ENCODE data around the gene CLBA1. TPM values are rescaled to one million over a fixed set of nuclear protein-coding genes. Genes with fewer than 3 reads are reported as not detected.

The CLBA1 gene
- total RNA-seq, 1 donor from 2014 or later, result 3.9 TPM

DNA sequence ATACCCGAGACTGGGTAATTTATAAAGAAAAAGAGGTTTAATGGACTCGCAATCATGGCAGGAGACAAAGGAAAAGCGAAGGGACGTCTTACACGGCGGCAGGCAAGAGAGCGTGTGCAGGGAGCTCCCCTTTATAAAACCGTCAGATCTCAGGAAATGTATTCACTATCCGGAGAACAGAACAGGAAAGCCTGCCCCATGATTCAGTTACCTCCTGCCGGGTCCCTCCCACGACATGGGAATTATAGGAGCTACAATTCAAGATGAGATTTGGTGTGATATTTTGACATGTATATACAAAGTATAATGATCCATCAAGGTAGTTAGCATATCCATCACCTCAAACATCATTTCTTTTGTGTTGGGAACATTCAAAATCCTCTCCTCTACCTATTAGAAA, 37.6 kb downstream of the CLBA1 start:
- H3K9me3 Mint-ChIP-seq, result no peaks in the 10 kb centered on the region
- H3K27ac Mint-ChIP-seq, result no peak overlapping the region
- TF ChIP-seq, protein P1, sequence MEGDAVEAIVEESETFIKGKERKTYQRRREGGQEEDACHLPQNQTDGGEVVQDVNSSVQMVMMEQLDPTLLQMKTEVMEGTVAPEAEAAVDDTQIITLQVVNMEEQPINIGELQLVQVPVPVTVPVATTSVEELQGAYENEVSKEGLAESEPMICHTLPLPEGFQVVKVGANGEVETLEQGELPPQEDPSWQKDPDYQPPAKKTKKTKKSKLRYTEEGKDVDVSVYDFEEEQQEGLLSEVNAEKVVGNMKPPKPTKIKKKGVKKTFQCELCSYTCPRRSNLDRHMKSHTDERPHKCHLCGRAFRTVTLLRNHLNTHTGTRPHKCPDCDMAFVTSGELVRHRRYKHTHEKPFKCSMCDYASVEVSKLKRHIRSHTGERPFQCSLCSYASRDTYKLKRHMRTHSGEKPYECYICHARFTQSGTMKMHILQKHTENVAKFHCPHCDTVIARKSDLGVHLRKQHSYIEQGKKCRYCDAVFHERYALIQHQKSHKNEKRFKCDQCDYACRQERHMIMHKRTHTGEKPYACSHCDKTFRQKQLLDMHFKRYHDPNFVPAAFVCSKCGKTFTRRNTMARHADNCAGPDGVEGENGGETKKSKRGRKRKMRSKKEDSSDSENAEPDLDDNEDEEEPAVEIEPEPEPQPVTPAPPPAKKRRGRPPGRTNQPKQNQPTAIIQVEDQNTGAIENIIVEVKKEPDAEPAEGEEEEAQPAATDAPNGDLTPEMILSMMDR (IDR thresholded peaks at IDR 0.05), result no peak
- ATAC-seq (ENCODE audit: low read depth) (no peak), DNase-seq (no peak)
- H3K27me3 Mint-ChIP-seq, result no peaks in the 10 kb centered on the region
- POLR2A ChIA-PET, result interaction anchor here (0.6 kb wide), 1 partner anchor 40 kb away, joined by 3 read pairs; no protein-coding TSS in a partner anchor
- intact Hi-C loops (cut with micrococcal nuclease), result no loop called here
- peaks cover under 1% of the 10 kb centered on the region for H3K36me3 Mint-ChIP-seq (ENCODE audit: low read depth)
- H3K4me3 Mint-ChIP-seq, result no peak overlapping the region
- H3K4me1 Mint-ChIP-seq, result peaks cover 57% of the 10 kb centered on the region
- CTCF ChIA-PET, result interaction anchor here (1.6 kb wide), 1 partner anchor 22 kb away, joined by 5 read pairs; no protein-coding TSS in a partner anchor

DNA sequence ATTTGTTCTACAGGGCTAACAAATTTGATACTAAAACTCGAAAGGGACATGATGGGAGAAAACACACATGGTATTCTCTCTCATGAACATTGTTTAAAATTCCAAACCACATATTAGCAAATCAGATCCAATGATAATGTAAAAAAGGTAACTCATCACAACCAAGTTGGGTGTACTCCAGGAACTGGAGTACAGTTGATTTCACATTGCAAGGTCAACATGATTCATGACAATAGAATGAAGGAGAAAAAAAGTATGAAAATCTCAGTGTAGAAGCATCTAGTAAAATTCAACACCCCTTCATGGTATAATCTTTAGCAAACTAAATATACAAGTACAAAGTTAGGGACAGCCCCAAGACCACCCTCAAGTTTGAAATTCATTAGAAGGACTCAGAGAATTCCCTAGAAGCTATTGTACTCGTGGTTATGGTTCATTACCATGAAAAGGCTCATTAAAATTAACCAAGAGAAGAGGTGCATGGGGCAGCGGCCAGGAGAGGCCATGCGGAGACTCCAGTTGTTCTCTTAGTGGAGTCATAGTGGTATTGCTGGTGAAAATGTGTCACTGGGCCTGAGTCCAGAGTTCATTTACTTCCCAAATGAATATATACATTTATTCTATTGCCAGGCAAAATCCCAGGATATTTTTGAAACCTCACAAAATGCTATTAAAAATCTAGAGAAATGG, 38.3 kb downstream of the CLBA1 start:
- ChIA-PET CTCF (interaction anchor here (1.6 kb wide), 1 partner anchor 21 kb away, joined by 5 read pairs; no protein-coding TSS in a partner anchor), POLR2A (no interaction called here)
- DNase-seq (no peak), ATAC-seq (ENCODE audit: low read depth) (no peak)
- Mint-ChIP-seq H3K4me3 (no peak overlapping the region), H3K4me1 (peaks cover 50% of the 10 kb centered on the region), H3K36me3 (ENCODE audit: low read depth) (no peaks in the 10 kb centered on the region), H3K27me3 (no peaks in the 10 kb centered on the region), H3K27ac (peak overlapping the region; percentile 16), H3K9me3 (no peaks in the 10 kb centered on the region)
- intact Hi-C loops (cut with micrococcal nuclease), result no loop called here
- TF ChIP-seq, protein P1 (IDR thresholded peaks at IDR 0.05), result no peak

DNA sequence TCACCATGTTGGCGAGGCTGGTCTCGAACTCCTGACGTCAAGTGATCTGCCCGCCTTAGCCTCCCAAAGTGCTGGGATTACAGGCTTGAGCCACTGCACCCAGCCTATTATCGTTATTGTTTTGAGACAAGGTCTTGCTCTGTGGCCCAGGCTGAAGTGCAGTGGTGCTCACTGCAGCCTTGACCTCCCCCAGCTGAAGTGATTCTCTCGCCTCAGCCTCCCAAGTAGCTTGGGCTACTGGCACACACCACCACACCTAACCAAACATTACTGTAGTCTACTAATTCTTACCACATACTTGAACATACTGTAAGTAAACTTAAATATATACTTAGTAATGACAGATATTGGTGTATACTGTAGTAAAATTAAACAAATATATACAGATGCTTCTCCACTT, 39.8 kb downstream of the CLBA1 start:
- Mint-ChIP-seq H3K4me1 (peaks cover 37% of the 10 kb centered on the region), H3K27ac (peak overlapping the region; percentile 83), H3K27me3 (no peaks in the 10 kb centered on the region), H3K4me3 (peak overlapping the region; percentile 19), H3K36me3 (ENCODE audit: low read depth) (peaks cover 2% of the 10 kb centered on the region), H3K9me3 (no peaks in the 10 kb centered on the region)
- ATAC-seq (ENCODE audit: low read depth) (no peak), DNase-seq (no peak)
- intact Hi-C loops (cut with micrococcal nuclease), result loop anchor here (1.0 kb wide), 1 partner anchor 20 kb away; no protein-coding TSS in a partner anchor
- ChIA-PET CTCF (interaction anchor here (1.5 to 1.6 kb wide), 2 partner anchors 20 to 21 kb away, joined by 4 to 5 read pairs; no protein-coding TSS in a partner anchor), POLR2A (interaction anchor here (1.0 to 3.1 kb wide), 3 partner anchors 36 to 50 kb away, joined by 3 to 12 read pairs (median 3); partner anchors contain the start of gene GPR132)
- TF ChIP-seq, protein P1 (IDR thresholded peaks at IDR 0.05), result no peak

DNA sequence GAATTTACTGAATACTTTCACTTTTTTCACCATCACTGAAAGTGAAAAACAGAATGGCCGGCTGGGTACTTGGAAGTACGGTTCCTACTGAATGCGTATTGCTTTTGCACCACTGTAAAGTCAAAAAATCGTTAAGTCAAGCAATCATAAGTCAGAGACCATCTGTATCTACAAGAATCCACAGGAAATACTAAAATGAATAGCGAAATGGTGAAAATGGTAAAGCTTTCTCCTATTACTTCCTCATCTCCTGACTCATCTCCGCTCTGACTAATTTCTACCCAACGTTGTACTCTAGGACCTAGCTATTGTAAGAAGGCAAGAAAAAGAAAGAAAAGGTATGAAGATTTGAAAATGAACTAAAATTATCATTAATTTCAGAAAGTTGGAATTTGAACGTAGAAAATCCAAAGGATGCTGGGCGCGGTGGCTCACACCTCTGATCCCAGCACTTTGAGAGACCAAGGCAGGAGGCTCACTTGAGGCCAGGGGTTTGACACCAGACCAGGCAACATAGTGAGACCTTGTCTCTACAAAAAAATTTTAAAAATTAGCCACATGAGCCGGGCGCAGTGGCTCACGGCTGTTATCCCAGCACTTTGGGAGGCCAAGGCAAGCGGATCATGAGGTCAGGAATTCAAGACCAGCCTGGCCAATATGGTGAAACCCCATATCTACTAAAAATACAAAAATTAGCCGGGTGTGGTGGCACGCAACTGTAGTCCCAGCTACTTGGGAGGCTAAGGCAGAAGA, 40.6 kb downstream of the CLBA1 start:
- intact Hi-C loops (cut with micrococcal nuclease), result no loop called here
- ATAC-seq (ENCODE audit: low read depth) (peak; percentile 12), DNase-seq (no peak)
- peak overlapping the region; percentile 55 for H3K4me3 Mint-ChIP-seq
- peaks cover 2% of the 10 kb centered on the region for H3K36me3 Mint-ChIP-seq (ENCODE audit: low read depth)
- CTCF ChIA-PET, result interaction anchor here (1.5 to 1.6 kb wide), 2 partner anchors 19 to 20 kb away, joined by 4 to 5 read pairs; no protein-coding TSS in a partner anchor
- peak overlapping the region; percentile 83 for H3K27ac Mint-ChIP-seq
- TF ChIP-seq, protein P1 (IDR thresholded peaks at IDR 0.05), result no peak
- no peaks in the 10 kb centered on the region for H3K27me3 Mint-ChIP-seq
- peaks cover 37% of the 10 kb centered on the region for H3K4me1 Mint-ChIP-seq
- no peaks in the 10 kb centered on the region for H3K9me3 Mint-ChIP-seq
- POLR2A ChIA-PET, result interaction anchor here (0.6 to 3.1 kb wide), 5 partner anchors 9 to 51 kb away, joined by 3 to 12 read pairs (median 3); partner anchors contain the start of genes CLBA1 and GPR132
